Fibroblast of mammary gland (primary cell): Measurements from ENCODE around the gene HTT-AS.
A peak's percentile ranks its signal among the peaks of the same experiment; 100 is the strongest.
"Not testable (repeated sequence)": the region's sequence is repeated elsewhere in the genome, so short reads cannot be mapped to it uniquely, and the experiment has no call there.

Experiments used
- DNase-seq: peaks from one replicate; pipeline ENCODE4 v3.0.0-alpha.2; 2010; ENCODE audit warnings: low read depth
- H3K4me3 ChIP-seq: 2 replicates; pipeline ENCODE4 v1.5.1; 2011; ENCODE audit warnings: low read depth, mild to moderate bottlenecking, low read length, moderate library complexity; ENCODE audit not compliant: control insufficient read depth
- TF ChIP-seq, protein P1 (sequence below): conservative IDR thresholded peaks from 2 replicates; pipeline ENCODE4 v1.5.1; 2011; ENCODE audit warnings: low read depth, low read length, inconsistent platforms; ENCODE audit not compliant: control insufficient read depth, insufficient read depth

Gene HTT-AS

GRCh38 chr4:3059943-3060342, 14.4 kb downstream of the HTT-AS start:
- TF ChIP-seq, protein P1, sequence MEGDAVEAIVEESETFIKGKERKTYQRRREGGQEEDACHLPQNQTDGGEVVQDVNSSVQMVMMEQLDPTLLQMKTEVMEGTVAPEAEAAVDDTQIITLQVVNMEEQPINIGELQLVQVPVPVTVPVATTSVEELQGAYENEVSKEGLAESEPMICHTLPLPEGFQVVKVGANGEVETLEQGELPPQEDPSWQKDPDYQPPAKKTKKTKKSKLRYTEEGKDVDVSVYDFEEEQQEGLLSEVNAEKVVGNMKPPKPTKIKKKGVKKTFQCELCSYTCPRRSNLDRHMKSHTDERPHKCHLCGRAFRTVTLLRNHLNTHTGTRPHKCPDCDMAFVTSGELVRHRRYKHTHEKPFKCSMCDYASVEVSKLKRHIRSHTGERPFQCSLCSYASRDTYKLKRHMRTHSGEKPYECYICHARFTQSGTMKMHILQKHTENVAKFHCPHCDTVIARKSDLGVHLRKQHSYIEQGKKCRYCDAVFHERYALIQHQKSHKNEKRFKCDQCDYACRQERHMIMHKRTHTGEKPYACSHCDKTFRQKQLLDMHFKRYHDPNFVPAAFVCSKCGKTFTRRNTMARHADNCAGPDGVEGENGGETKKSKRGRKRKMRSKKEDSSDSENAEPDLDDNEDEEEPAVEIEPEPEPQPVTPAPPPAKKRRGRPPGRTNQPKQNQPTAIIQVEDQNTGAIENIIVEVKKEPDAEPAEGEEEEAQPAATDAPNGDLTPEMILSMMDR, result no peak
- DNase-seq, result no peak

DNA sequence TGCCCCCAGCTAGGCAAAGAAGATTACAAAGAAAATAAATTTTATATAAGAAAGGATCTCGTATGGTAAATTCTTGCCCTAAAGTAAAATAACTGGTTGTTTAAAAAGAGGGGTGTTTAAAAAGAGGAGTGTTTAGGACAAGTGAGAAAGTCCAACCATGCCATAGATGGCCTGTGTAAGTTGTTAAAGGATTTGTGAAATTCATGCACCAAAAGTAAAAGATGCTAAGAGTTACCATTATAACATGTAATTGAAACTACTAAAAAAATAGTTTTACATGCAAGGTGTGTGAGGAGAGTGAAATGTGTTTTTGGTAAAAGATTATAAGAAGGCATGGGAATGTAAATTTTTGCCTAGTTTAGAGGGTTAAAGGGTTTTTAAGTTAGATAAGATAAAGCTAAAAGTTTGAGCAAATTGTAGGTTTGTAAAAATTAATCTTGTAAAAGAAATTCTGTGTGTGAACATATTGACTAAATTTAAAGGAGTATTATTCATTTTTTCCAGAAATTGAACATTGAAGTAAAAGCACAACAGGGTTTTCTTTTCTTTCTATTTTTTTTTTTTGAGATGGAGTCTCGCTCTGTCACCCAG, 20.1 kb downstream of the HTT-AS start:
- H3K4me3 ChIP-seq, result no peak overlapping the region
- no peak for DNase-seq
- TF ChIP-seq, protein P1, result no peak

More at GRCh38 chr4:3059943-3060342, 14.4 kb downstream of the HTT-AS start:
- H3K4me3 ChIP-seq, result no peak overlapping the region

- DNase-seq, H3K4me3 ChIP-seq: not testable (repeated sequence)
Measured at GRCh38 chr4:3051141-3051897, 23.0 kb downstream of the HTT-AS start.

GRCh38 chr4:3047464-3048286, 26.7 kb downstream of the HTT-AS start:
- TF ChIP-seq, protein P1, result peak; percentile 78
- no peak overlapping the region for H3K4me3 ChIP-seq
- peak; percentile 52 for DNase-seq

DNA sequence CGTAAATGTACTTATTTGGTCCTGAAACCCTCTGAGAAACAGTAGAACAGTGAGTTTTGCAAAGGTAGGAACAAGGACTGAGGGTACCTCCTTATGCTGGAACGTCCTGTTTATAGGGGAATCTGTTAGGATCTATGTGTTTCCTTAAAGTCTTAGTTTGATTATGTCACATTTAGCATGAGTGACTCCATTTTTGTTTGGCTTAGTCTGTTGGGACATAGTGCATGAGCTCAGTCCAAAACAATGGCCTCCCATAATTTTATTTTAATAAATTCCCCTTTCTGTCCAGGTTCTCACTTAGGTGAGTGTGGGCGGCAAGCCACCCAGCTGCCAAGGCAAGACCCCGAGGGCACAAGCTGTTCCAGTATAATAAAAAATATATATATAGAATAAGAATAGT, 27.7 kb downstream of the HTT-AS start:
- DNase-seq, result no peak
- TF ChIP-seq, protein P1, result no peak
- no peak overlapping the region for H3K4me3 ChIP-seq

- no peak for DNase-seq
- H3K4me3 ChIP-seq, result no peak overlapping the region
- TF ChIP-seq, protein P1, result no peak
Measured at GRCh38 chr4:3046162-3046561, 28.2 kb downstream of the HTT-AS start.
